SK-N-SH (cell line): ENCODE results near the gene ZBED3.

Source experiments
- EP300 ChIP-seq, 2 experiments: IDR thresholded peaks; 2 replicates each; pipeline versions ENCODE4 v1.4.0 to v1.6.1; 2012; ENCODE audit warnings: borderline replicate concordance in 1 of 2, low read depth in 1 of 2, low read length in 1 of 2
- FOXJ3 ChIP-seq: sonication (generic); formaldehyde crosslinking; IDR thresholded peaks from 2 replicates; pipeline ENCODE4 v1.5.1; 2020; ENCODE audit warnings: mild to moderate bottlenecking, missing genetic modification reagents
- JUND ChIP-seq: IDR thresholded peaks from 2 replicates; pipeline ENCODE4 v1.4.0; 2012
- MXI1 ChIP-seq: IDR thresholded peaks from 2 replicates; pipeline ENCODE4 v1.6.1; 2012; ENCODE audit warnings: mild to moderate bottlenecking, low read depth, low read length, improper control_type of control experiment
- NFIC ChIP-seq: IDR thresholded peaks from 2 replicates; pipeline ENCODE4 v1.4.0; 2012; ENCODE audit warnings: borderline replicate concordance
- POLR2AphosphoS5 ChIP-seq: IDR thresholded peaks from 2 replicates; pipeline ENCODE4 v1.6.1; 2012; ENCODE audit warnings: low read depth, low read length
- RAD21 ChIP-seq: IDR thresholded peaks from 2 replicates; pipeline ENCODE4 v1.6.1; 2012; ENCODE audit warnings: mild to moderate bottlenecking, low read length
- RCOR1 ChIP-seq: fragments of 150-350 bp; IDR thresholded peaks from 2 replicates; pipeline ENCODE4 v1.6.1; 2017; ENCODE audit warnings: antibody characterized with exemption, low read length
- YY1 ChIP-seq: IDR thresholded peaks from 2 replicates; pipeline ENCODE4 v1.4.0; 2012; ENCODE audit warnings: low read depth, mild to moderate bottlenecking
- TF ChIP-seq, protein P1 (sequence below): IDR thresholded peaks from 2 replicates; pipeline ENCODE4 v1.4.0; 2012; ENCODE audit warnings: low read depth
- TF ChIP-seq, protein P2 (sequence below): fragments of 200-600 bp; sonication (generic); IDR thresholded peaks from 2 replicates; pipeline ENCODE4 v1.6.1; 2017; ENCODE audit warnings: antibody characterized with exemption, mild to moderate bottlenecking, moderate library complexity
- TF ChIP-seq, protein P3 (sequence below): IDR thresholded peaks from 2 replicates; pipeline ENCODE4 v1.6.1; 2012; ENCODE audit warnings: mild to moderate bottlenecking, low read depth, low read length, moderate library complexity
- TF ChIP-seq, protein P4 (sequence below): IDR thresholded peaks from 2 replicates; pipeline ENCODE4 v1.4.0; 2012; ENCODE audit warnings: low read depth, borderline replicate concordance

DNA sequence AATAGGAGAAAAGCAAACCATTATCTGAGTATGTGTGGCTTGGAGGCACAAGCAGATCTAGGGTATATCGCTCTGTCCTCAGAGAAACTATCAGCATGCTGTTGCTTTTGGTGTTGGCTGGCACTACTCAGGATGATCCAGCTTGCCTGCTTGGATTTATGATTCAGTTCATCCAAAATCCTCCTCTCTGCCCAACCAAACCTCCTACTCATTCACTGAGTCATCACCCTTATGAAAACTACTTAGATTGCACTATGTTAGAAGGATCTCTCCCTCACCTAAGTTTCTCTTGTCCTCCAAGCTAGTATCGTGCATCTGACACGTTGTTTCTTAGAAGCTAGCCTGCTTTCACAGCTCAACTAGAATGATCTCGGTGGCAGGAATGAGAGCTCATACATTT, 14.2 kb upstream of the ZBED3 start:
- TF ChIP-seq, protein P1, sequence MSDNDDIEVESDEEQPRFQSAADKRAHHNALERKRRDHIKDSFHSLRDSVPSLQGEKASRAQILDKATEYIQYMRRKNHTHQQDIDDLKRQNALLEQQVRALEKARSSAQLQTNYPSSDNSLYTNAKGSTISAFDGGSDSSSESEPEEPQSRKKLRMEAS, result no peak
- no peak for TF ChIP-seq RAD21
- TF ChIP-seq RCOR1, result no peak
- TF ChIP-seq, protein P2, sequence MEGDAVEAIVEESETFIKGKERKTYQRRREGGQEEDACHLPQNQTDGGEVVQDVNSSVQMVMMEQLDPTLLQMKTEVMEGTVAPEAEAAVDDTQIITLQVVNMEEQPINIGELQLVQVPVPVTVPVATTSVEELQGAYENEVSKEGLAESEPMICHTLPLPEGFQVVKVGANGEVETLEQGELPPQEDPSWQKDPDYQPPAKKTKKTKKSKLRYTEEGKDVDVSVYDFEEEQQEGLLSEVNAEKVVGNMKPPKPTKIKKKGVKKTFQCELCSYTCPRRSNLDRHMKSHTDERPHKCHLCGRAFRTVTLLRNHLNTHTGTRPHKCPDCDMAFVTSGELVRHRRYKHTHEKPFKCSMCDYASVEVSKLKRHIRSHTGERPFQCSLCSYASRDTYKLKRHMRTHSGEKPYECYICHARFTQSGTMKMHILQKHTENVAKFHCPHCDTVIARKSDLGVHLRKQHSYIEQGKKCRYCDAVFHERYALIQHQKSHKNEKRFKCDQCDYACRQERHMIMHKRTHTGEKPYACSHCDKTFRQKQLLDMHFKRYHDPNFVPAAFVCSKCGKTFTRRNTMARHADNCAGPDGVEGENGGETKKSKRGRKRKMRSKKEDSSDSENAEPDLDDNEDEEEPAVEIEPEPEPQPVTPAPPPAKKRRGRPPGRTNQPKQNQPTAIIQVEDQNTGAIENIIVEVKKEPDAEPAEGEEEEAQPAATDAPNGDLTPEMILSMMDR, result no peak
- TF ChIP-seq JUND, result peak; percentile 26; the same call in 1 of the 2 replicates
- no peak for TF ChIP-seq EP300 (IDR thresholded peaks at IDR 0.05; ENCODE audit: borderline replicate concordance in 1 of 2, low read depth in 1 of 2, low read length in 1 of 2)
- no peak for TF ChIP-seq MXI1
- TF ChIP-seq, protein P3, sequence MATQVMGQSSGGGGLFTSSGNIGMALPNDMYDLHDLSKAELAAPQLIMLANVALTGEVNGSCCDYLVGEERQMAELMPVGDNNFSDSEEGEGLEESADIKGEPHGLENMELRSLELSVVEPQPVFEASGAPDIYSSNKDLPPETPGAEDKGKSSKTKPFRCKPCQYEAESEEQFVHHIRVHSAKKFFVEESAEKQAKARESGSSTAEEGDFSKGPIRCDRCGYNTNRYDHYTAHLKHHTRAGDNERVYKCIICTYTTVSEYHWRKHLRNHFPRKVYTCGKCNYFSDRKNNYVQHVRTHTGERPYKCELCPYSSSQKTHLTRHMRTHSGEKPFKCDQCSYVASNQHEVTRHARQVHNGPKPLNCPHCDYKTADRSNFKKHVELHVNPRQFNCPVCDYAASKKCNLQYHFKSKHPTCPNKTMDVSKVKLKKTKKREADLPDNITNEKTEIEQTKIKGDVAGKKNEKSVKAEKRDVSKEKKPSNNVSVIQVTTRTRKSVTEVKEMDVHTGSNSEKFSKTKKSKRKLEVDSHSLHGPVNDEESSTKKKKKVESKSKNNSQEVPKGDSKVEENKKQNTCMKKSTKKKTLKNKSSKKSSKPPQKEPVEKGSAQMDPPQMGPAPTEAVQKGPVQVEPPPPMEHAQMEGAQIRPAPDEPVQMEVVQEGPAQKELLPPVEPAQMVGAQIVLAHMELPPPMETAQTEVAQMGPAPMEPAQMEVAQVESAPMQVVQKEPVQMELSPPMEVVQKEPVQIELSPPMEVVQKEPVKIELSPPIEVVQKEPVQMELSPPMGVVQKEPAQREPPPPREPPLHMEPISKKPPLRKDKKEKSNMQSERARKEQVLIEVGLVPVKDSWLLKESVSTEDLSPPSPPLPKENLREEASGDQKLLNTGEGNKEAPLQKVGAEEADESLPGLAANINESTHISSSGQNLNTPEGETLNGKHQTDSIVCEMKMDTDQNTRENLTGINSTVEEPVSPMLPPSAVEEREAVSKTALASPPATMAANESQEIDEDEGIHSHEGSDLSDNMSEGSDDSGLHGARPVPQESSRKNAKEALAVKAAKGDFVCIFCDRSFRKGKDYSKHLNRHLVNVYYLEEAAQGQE, result no peak
- TF ChIP-seq POLR2AphosphoS5, result no peak
- no peak for TF ChIP-seq NFIC
- TF ChIP-seq YY1, result no peak
- TF ChIP-seq, protein P4, sequence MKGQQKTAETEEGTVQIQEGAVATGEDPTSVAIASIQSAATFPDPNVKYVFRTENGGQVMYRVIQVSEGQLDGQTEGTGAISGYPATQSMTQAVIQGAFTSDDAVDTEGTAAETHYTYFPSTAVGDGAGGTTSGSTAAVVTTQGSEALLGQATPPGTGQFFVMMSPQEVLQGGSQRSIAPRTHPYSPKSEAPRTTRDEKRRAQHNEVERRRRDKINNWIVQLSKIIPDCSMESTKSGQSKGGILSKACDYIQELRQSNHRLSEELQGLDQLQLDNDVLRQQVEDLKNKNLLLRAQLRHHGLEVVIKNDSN, result no peak
- no peak for TF ChIP-seq FOXJ3 (CRISPR knock-in tag)
